ENCODE measurements around the gene GPC6.

The GPC6 gene

DNA sequence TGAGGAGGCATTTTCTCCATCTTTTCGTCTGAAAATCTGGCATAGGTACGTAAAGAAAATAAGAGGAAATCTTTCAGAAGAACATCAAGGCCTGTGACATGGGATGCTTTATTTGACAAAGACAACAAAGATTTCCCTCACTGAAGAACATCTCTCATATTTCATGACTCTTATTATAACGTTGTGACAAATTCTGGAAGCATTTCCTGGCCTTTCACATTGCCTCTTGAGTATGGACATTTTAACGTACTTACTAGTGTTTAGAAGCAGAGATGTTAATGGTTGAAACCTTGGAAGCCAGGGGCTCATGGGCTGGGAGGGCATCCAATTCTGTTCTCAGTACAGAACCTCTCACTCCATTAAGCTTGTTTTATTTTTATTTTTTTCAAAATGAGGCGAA is 1042.1 kb downstream of the GPC6 start:
- Mint-ChIP-seq H3K4me1 (no peaks in the 10 kb centered on the region), H3K36me3 (ENCODE audit: insufficient read depth) (no peaks in the 10 kb centered on the region), H3K27ac (ENCODE audit: low read depth) (no peak overlapping the region), H3K9me3 (peaks cover 5% of the 10 kb centered on the region), H3K4me3 (no peak overlapping the region), H3K27me3 (peaks cover 8% of the 10 kb centered on the region)
- DNase-seq (ENCODE audit: low spot score in 2 of 2) = no peak
- no peak for ATAC-seq (replicated peaks; ENCODE audit: extremely low read depth, poor library complexity, severe bottlenecking)

- no peaks in the 10 kb centered on the region for H3K36me3 Mint-ChIP-seq (ENCODE audit: insufficient read depth)
Measured at GRCh38 chr13:94269557-94269956, 1043.0 kb downstream of the GPC6 start.

GRCh38 chr13:94270556-94270955 is 1043.9 kb downstream of the GPC6 start:
- ATAC-seq (replicated peaks; ENCODE audit: extremely low read depth, poor library complexity, severe bottlenecking) (no peak), DNase-seq (ENCODE audit: low spot score in 2 of 2) (no peak)
- H3K9me3 Mint-ChIP-seq = peaks cover 5% of the 10 kb centered on the region
- no peaks in the 10 kb centered on the region for H3K36me3 Mint-ChIP-seq (ENCODE audit: insufficient read depth)
- H3K4me3 Mint-ChIP-seq = no peak overlapping the region
- H3K27ac Mint-ChIP-seq (ENCODE audit: low read depth) = no peak overlapping the region
- H3K27me3 Mint-ChIP-seq = peaks cover 8% of the 10 kb centered on the region
- no peaks in the 10 kb centered on the region for H3K4me1 Mint-ChIP-seq

More at GRCh38 chr13:94269557-94269956, 1043.0 kb downstream of the GPC6 start:
- Mint-ChIP-seq H3K4me3 (no peak overlapping the region), H3K27me3 (peaks cover 8% of the 10 kb centered on the region), H3K4me1 (no peaks in the 10 kb centered on the region), H3K9me3 (peaks cover 5% of the 10 kb centered on the region), H3K27ac (ENCODE audit: low read depth) (no peak overlapping the region)
- DNase-seq (ENCODE audit: low spot score in 2 of 2) (no peak), ATAC-seq (replicated peaks; ENCODE audit: extremely low read depth, poor library complexity, severe bottlenecking) (no peak)

- Mint-ChIP-seq H3K27ac (ENCODE audit: low read depth) (no peak overlapping the region), H3K36me3 (ENCODE audit: insufficient read depth) (no peaks in the 10 kb centered on the region), H3K9me3 (no peaks in the 10 kb centered on the region), H3K27me3 (peaks cover 8% of the 10 kb centered on the region), H3K4me1 (no peaks in the 10 kb centered on the region), H3K4me3 (no peak overlapping the region)
- DNase-seq (ENCODE audit: low spot score in 2 of 2) = no peak
- no peak for ATAC-seq (replicated peaks; ENCODE audit: extremely low read depth, poor library complexity, severe bottlenecking)
Measured at GRCh38 chr13:94272038-94272437, 1045.4 kb downstream of the GPC6 start.

DNA sequence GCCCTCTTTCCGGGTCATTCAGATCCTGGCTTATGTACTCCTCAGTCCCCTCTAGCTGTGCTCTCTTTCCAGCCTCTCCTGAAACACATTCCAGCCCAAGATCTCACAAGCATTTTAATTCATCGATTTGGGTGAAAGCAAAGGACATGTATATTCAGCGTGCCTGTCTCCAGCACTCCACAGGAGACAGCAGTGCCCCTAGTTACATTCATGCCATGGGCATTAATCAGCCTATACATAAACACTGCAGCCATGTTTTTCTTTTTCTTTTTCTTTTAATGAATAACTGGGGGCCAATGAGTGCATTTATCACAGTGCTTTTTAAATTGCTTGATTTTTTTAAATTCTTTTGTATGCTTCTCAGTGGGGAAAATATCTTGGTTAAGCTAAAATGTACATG is 1053.7 kb downstream of the GPC6 start:
- Mint-ChIP-seq H3K4me3 (no peak overlapping the region), H3K27ac (ENCODE audit: low read depth) (no peak overlapping the region), H3K27me3 (peaks cover 34% of the 10 kb centered on the region), H3K9me3 (peaks cover 5% of the 10 kb centered on the region), H3K4me1 (peaks cover 5% of the 10 kb centered on the region), H3K36me3 (ENCODE audit: insufficient read depth) (peaks cover 6% of the 10 kb centered on the region)
- no peak for DNase-seq (ENCODE audit: low spot score in 2 of 2)
- no peak for ATAC-seq (replicated peaks; ENCODE audit: extremely low read depth, poor library complexity, severe bottlenecking)

GRCh38 chr13:94280845-94281244 is 1054.2 kb downstream of the GPC6 start:
- H3K4me3 Mint-ChIP-seq = no peak overlapping the region
- no peak for ATAC-seq (replicated peaks; ENCODE audit: extremely low read depth, poor library complexity, severe bottlenecking)
- peaks cover 5% of the 10 kb centered on the region for H3K9me3 Mint-ChIP-seq
- H3K36me3 Mint-ChIP-seq (ENCODE audit: insufficient read depth) = peaks cover 6% of the 10 kb centered on the region
- H3K4me1 Mint-ChIP-seq = peaks cover 5% of the 10 kb centered on the region
- DNase-seq (ENCODE audit: low spot score in 2 of 2) = no peak
- peaks cover 34% of the 10 kb centered on the region for H3K27me3 Mint-ChIP-seq
- H3K27ac Mint-ChIP-seq (ENCODE audit: low read depth) = no peak overlapping the region

- no peak overlapping the region for H3K27ac Mint-ChIP-seq (ENCODE audit: low read depth)
- peaks cover 4% of the 10 kb centered on the region for H3K36me3 Mint-ChIP-seq (ENCODE audit: insufficient read depth)
- DNase-seq (ENCODE audit: low spot score in 2 of 2) = no peak
- ATAC-seq (replicated peaks; ENCODE audit: extremely low read depth, poor library complexity, severe bottlenecking) = no peak
- H3K27me3 Mint-ChIP-seq = peaks cover 7% of the 10 kb centered on the region
- no peaks in the 10 kb centered on the region for H3K4me1 Mint-ChIP-seq
- no peaks in the 10 kb centered on the region for H3K9me3 Mint-ChIP-seq
- no peak overlapping the region for H3K4me3 Mint-ChIP-seq
Measured at GRCh38 chr13:94286581-94286980, 1060.0 kb downstream of the GPC6 start.

DNA sequence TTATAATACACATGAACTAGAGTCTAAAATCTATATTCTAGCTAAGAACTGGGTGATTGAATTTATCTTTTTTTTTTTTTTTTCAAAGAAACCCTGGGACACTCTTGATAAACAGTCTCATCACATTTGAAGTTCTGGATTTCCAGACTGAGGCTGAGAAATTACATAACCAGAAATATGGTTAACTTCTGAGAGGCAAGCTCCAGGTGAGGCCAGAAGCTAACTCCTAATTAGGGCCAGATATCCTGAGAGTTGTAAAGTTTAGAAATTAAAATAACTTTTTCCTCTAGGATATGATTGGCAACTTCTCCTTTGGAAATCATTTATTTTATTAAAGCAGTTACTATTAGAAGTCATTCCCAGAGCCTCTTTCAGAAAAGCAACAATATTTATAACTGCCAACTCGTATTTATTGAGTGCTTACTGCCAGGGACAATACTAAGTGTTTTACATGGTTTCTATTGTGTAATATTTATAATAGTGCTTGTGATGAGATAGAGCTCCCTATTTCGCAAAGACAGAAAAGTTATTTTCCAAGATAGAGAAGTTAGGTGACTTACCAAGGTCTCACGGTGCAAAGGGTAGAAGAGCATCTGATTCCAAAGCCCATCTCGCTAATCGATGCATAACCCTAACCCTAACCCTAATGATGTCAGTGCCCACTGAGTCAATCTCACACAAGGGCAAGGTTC is 1065.2 kb downstream of the GPC6 start:
- ATAC-seq (replicated peaks; ENCODE audit: extremely low read depth, poor library complexity, severe bottlenecking) = no peak
- Mint-ChIP-seq H3K9me3 (no peaks in the 10 kb centered on the region), H3K27me3 (no peaks in the 10 kb centered on the region), H3K27ac (ENCODE audit: low read depth) (no peak overlapping the region), H3K36me3 (ENCODE audit: insufficient read depth) (no peaks in the 10 kb centered on the region), H3K4me3 (no peak overlapping the region), H3K4me1 (no peaks in the 10 kb centered on the region)
- DNase-seq (ENCODE audit: low spot score in 2 of 2) = no peak

DNA sequence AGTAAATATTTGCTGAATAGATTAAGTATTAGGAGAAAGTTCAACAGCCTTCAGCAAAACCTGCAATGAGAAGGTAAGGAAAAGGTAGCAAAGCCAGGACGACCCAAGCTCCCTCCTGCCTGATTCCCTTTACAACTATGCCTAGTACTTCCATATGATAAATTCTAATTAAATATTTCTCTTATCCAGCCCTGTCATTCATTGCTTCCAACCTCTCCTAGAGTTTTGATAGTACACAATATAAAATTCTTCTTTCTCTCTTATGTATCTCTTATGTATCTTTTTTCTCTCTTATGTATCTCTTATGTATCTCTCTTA is 1065.7 kb downstream of the GPC6 start:
- H3K4me1 Mint-ChIP-seq = no peaks in the 10 kb centered on the region
- no peaks in the 10 kb centered on the region for H3K36me3 Mint-ChIP-seq (ENCODE audit: insufficient read depth)
- ATAC-seq (replicated peaks; ENCODE audit: extremely low read depth, poor library complexity, severe bottlenecking) (no peak), DNase-seq (ENCODE audit: low spot score in 2 of 2) (no peak)
- H3K4me3 Mint-ChIP-seq = no peak overlapping the region
- H3K27me3 Mint-ChIP-seq = no peaks in the 10 kb centered on the region
- H3K27ac Mint-ChIP-seq (ENCODE audit: low read depth) = no peak overlapping the region
- no peaks in the 10 kb centered on the region for H3K9me3 Mint-ChIP-seq

GRCh38 chr13:94296471-94296870 is 1069.9 kb downstream of the GPC6 start:
- H3K27me3 Mint-ChIP-seq = no peaks in the 10 kb centered on the region
- no peak overlapping the region for H3K27ac Mint-ChIP-seq (ENCODE audit: low read depth)
- no peaks in the 10 kb centered on the region for H3K4me1 Mint-ChIP-seq
- no peaks in the 10 kb centered on the region for H3K36me3 Mint-ChIP-seq (ENCODE audit: insufficient read depth)
- no peaks in the 10 kb centered on the region for H3K9me3 Mint-ChIP-seq
- ATAC-seq (replicated peaks; ENCODE audit: extremely low read depth, poor library complexity, severe bottlenecking) = no peak
- DNase-seq (ENCODE audit: low spot score in 2 of 2) = no peak
- H3K4me3 Mint-ChIP-seq = no peak overlapping the region

DNA sequence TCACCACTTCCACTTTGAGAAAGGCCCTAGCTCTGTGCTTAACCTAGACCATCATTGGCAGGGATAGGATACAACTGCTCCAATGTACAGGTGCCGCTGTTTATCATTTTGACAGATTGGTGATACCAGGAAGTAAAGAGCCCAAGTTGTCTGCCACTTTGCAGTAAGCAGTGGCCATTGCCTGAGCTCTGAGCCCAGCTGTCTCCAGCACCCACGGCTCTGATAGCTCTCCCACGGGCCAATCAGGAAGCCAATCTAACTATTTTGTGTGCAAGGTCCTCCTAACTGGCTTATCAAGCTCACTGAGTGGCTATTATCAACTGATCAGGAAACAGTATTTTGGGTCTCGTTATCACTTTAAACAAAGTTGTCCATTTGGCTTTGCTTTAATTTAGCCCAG is 1071.7 kb downstream of the GPC6 start:
- Mint-ChIP-seq H3K27ac (ENCODE audit: low read depth) (no peak overlapping the region), H3K9me3 (no peaks in the 10 kb centered on the region), H3K27me3 (no peaks in the 10 kb centered on the region), H3K4me3 (no peak overlapping the region), H3K36me3 (ENCODE audit: insufficient read depth) (no peaks in the 10 kb centered on the region), H3K4me1 (no peaks in the 10 kb centered on the region)
- DNase-seq (ENCODE audit: low spot score in 2 of 2) (no peak), ATAC-seq (replicated peaks; ENCODE audit: extremely low read depth, poor library complexity, severe bottlenecking) (no peak)

GRCh38 chr13:94300401-94300800 is 1073.8 kb downstream of the GPC6 start:
- Mint-ChIP-seq H3K36me3 (ENCODE audit: insufficient read depth) (no peaks in the 10 kb centered on the region), H3K4me3 (no peak overlapping the region), H3K9me3 (no peaks in the 10 kb centered on the region), H3K27me3 (no peaks in the 10 kb centered on the region), H3K4me1 (no peaks in the 10 kb centered on the region), H3K27ac (ENCODE audit: low read depth) (no peak overlapping the region)
- ATAC-seq (replicated peaks; ENCODE audit: extremely low read depth, poor library complexity, severe bottlenecking) (no peak), DNase-seq (ENCODE audit: low spot score in 2 of 2) (no peak)

DNA sequence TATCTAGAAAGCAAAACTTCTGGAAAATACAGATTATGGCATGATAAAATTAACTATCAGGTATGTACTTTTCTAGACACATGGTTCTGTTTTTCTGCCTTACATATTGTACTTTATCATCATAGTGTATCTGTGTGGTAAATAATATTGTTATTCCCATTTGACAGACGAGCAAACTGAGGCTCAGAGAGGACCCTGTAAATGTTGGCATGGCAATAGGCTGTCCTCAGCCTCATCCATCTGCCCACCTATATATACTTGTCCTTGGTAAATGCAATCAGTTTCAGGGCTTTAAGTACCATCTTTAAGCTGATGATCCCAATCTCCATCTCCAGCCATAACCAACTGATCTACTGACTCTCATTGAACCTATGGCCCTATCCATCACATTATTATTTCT is 1074.9 kb downstream of the GPC6 start:
- Mint-ChIP-seq H3K4me1 (no peaks in the 10 kb centered on the region), H3K9me3 (no peaks in the 10 kb centered on the region), H3K36me3 (ENCODE audit: insufficient read depth) (no peaks in the 10 kb centered on the region), H3K27ac (ENCODE audit: low read depth) (no peak overlapping the region), H3K27me3 (no peaks in the 10 kb centered on the region), H3K4me3 (no peak overlapping the region)
- DNase-seq (ENCODE audit: low spot score in 2 of 2) (no peak), ATAC-seq (replicated peaks; ENCODE audit: extremely low read depth, poor library complexity, severe bottlenecking) (no peak)

Measured in central memory CD8-positive, alpha-beta T cell (primary cell).